NT2/D1 (cell line): ENCODE measurements around the gene NPAS3.

Experiments
- SUZ12 ChIP-seq: IDR thresholded peaks from 2 replicates; pipeline ENCODE4 v1.6.1; 2011; ENCODE audit not compliant: insufficient read length, insufficient read depth; ENCODE audit errors: extremely low read depth
- YY1 ChIP-seq: IDR thresholded peaks from 2 replicates; pipeline ENCODE4 v1.6.1; 2011; ENCODE audit not compliant: insufficient read length, insufficient read depth
- ZNF274 ChIP-seq: IDR thresholded peaks from 2 replicates; pipeline ENCODE4 v1.6.1; 2011; ENCODE audit warnings: mild to moderate bottlenecking, low read depth, low read length

DNA sequence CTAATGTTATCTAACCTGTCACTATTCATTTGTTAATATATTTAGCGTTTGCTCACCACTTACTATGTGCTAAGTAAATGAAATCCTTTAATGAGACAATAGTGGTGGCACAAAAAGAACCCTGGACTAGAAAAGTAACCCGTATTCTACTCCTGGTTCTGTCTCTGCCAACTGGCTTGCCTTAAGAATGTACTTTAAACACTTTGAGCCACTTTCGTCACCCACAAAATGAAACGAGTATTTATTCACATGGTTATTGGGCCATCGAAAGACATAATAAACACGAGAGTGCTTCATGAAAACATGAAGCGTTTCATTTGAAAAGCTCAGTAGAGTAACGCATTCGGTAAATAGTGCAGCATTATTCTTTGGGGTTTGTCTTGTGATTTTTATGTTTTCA is 757.5 kb downstream of the NPAS3 start:
- TF ChIP-seq ZNF274 (no peak), YY1 (no peak), SUZ12 (no peak)
